ENCODE data around the gene PLEKHA8.

DNA sequence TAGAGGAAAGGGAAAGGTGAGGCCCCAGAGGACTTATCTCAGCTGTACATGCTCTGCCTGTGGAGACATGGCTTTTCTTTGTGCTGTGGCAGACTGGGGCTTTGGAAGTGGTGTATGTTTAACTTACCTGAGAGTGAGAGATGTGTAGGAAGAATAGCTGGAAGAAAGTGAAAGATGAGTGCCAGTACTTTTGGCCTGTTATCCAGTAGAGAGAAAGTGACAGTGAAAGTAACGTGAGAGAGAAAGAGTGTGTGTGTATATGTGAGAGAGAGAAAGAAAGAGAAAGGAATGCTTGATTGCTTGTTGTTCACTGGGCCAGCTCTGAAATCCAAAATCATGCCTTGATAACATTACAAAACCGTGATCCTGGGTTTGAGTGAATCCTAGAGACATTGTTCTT is 132.1 kb downstream of the PLEKHA8 start:
- TF ChIP-seq EZH2 (IDR thresholded peaks at IDR 0.05; ENCODE audit: insufficient read depth, poor library complexity, severe bottlenecking) (no peak), EZH2phosphoT487 (IDR thresholded peaks at IDR 0.05; ENCODE audit: insufficient read depth, low read depth) (no peak)
